IMR-90 (cell line): ENCODE measurements around the gene PJA2. TPM values are rescaled to one million over a fixed set of nuclear protein-coding genes. Genes with fewer than 3 reads are reported as not detected.

Source experiments
- ATAC-seq: fragments of 200-7000 bp; cut with Tn5 transposase; 2 replicates; pipeline ENCODE4 v1.9.1; 2020; ENCODE audit warnings: low read depth, mild to moderate bottlenecking, moderate library complexity
- BruUV-seq: library from RNA; stranded (reverse); fragments of 400-500 nt; replicated peaks from 2 replicates; lab custom pipeline; 2021; lab: Mats Ljungman, UMichigan
- CTCF ChIA-PET: fragments of 300-600 bp; formaldehyde crosslinking; extraction: SDS; loops from one replicate; lab custom pipeline; 2021; ENCODE audit warnings: antibody characterized with exemption; lab: Yijun Ruan, JAX
- POLR2A ChIA-PET: fragments of 300-600 bp; sonication (Branson Sonifier 250); formaldehyde crosslinking; loops from one replicate; lab custom pipeline; 2022; ENCODE audit warnings: antibody characterized with exemption; ENCODE audit not compliant: unreplicated experiment; lab: Charles Lee
- DNase-seq: peaks from one replicate; pipeline ENCODE4 v3.0.0; 2013
- H2AFZ ChIP-seq: replicated peaks from 2 replicates; pipeline ENCODE3; 2013; ENCODE audit warnings: low read length, mild to moderate bottlenecking; ENCODE audit not compliant: poor library complexity
- H2AK5ac ChIP-seq: 2 replicates; pipeline ENCODE4 v1.6.1; 2013; ENCODE audit warnings: low read depth, low read length, inconsistent platforms
- H2AK9ac ChIP-seq: replicated peaks from 2 replicates; pipeline ENCODE3; 2013; ENCODE audit warnings: mild to moderate bottlenecking, low read depth, low read length, moderate library complexity; ENCODE audit not compliant: poor library complexity
- H2BK120ac ChIP-seq: 2 replicates; pipeline ENCODE4 v1.6.1; 2013; ENCODE audit warnings: low read depth, low read length, inconsistent platforms
- H2BK15ac ChIP-seq: 3 replicates; pipeline ENCODE4 v1.6.1; 2013; ENCODE audit warnings: low read depth, low read length, inconsistent platforms
- H2BK20ac ChIP-seq: 2 replicates; pipeline ENCODE4 v1.6.1; 2013; ENCODE audit warnings: low read depth, mild to moderate bottlenecking, inconsistent platforms, low read length, moderate library complexity
- H2BK5ac ChIP-seq: 2 replicates; pipeline ENCODE4 v1.6.1; 2013; ENCODE audit warnings: mild to moderate bottlenecking, low read depth, low read length, inconsistent platforms; ENCODE audit not compliant: poor library complexity, severe bottlenecking
- H3K14ac ChIP-seq: replicated peaks from 2 replicates; pipeline ENCODE4 v1.6.1; 2013; ENCODE audit warnings: low read depth, low read length, inconsistent platforms
- H3K18ac ChIP-seq: 2 replicates; pipeline ENCODE4 v1.6.1; 2013; ENCODE audit warnings: low read depth, low read length, control low read depth
- H3K23ac ChIP-seq: 2 replicates; pipeline ENCODE4 v1.6.1; 2013; ENCODE audit warnings: low read depth, low read length, inconsistent platforms
- H3K27ac ChIP-seq: 2 replicates; pipeline ENCODE4 v1.5.1; 2013; ENCODE audit warnings: mild to moderate bottlenecking, control low read depth, low read length; ENCODE audit not compliant: insufficient read depth
- H3K27me3 ChIP-seq: 2 replicates; pipeline ENCODE4 v1.6.1; 2013; ENCODE audit warnings: low read length; ENCODE audit not compliant: control insufficient read depth, insufficient read depth
- H3K36me3 ChIP-seq: 2 replicates; pipeline ENCODE4 v1.6.1; 2013; ENCODE audit warnings: low read length, mixed read lengths; ENCODE audit not compliant: control insufficient read depth, insufficient read depth
- H3K4ac ChIP-seq: 2 replicates; pipeline ENCODE4 v1.6.1; 2013; ENCODE audit warnings: low read depth, low read length, inconsistent platforms
- H3K4me1 ChIP-seq: 2 replicates; pipeline ENCODE4 v1.6.1; 2013; ENCODE audit warnings: low read length, mixed read lengths; ENCODE audit not compliant: control insufficient read depth, insufficient read depth
- H3K4me2 ChIP-seq: 2 replicates; pipeline ENCODE4 v1.6.1; 2013; ENCODE audit warnings: low read depth, mild to moderate bottlenecking, control low read depth, low read length, moderate library complexity
- H3K4me3 ChIP-seq: 2 replicates; pipeline ENCODE4 v1.5.1; 2013; ENCODE audit warnings: low read depth, mild to moderate bottlenecking, control low read depth, low read length, moderate library complexity; ENCODE audit not compliant: insufficient read depth
- H3K56ac ChIP-seq: 2 replicates; pipeline ENCODE4 v1.6.1; 2013; ENCODE audit warnings: low read length, inconsistent platforms; ENCODE audit not compliant: insufficient read depth; ENCODE audit errors: extremely low read depth
- H3K79me1 ChIP-seq, 2 experiments: 2 replicates each; pipeline ENCODE4 v1.6.1; 2013; ENCODE audit warnings: low read length in 2 of 2, inconsistent platforms in 1 of 2, low read depth in 1 of 2
- H3K9ac ChIP-seq: 2 replicates; pipeline ENCODE4 v1.6.1; 2013; ENCODE audit warnings: low read depth, low read length, control low read depth
- H3K9me1 ChIP-seq: 2 replicates; pipeline ENCODE4 v1.6.1; 2013; ENCODE audit warnings: low read length, inconsistent platforms; ENCODE audit not compliant: insufficient read depth
- H3K9me3 ChIP-seq: 2 replicates; pipeline ENCODE4 v1.6.1; 2013; ENCODE audit warnings: low read length; ENCODE audit not compliant: control insufficient read depth, insufficient read depth
- H4K20me1 ChIP-seq: 2 replicates; pipeline ENCODE4 v1.6.1; 2013; ENCODE audit warnings: low read length, inconsistent platforms; ENCODE audit not compliant: insufficient read depth
- H4K5ac ChIP-seq: 2 replicates; pipeline ENCODE4 v1.6.1; 2013; ENCODE audit warnings: mild to moderate bottlenecking, low read depth, low read length, control low read depth
- H4K8ac ChIP-seq, 2 experiments: 2 replicates each; pipeline ENCODE4 v1.6.1; 2013; ENCODE audit warnings: low read depth in 2 of 2, low read length in 2 of 2, control low read depth in 1 of 2, inconsistent platforms in 1 of 2
- H4K91ac ChIP-seq: 2 replicates; pipeline ENCODE4 v1.6.1; 2013; ENCODE audit warnings: low read depth, low read length, inconsistent platforms; ENCODE audit not compliant: insufficient read depth
- BHLHE40 ChIP-seq: fragments of 150-350 bp; IDR thresholded peaks from 2 replicates; pipeline ENCODE4 v1.6.1; 2016; ENCODE audit warnings: mild to moderate bottlenecking, low read depth, low read length
- CEBPB ChIP-seq: IDR thresholded peaks from 2 replicates; pipeline ENCODE4 v1.6.1; 2012; ENCODE audit warnings: low read depth, low read length, improper control_type of control experiment
- CHD1 ChIP-seq: IDR thresholded peaks from 2 replicates; pipeline ENCODE4 v1.6.1; 2012; ENCODE audit warnings: low read depth, low read length, improper control_type of control experiment
- CTCF ChIP-seq: conservative IDR thresholded peaks from 2 replicates; pipeline ENCODE4 v1.5.1; 2012; ENCODE audit warnings: mild to moderate bottlenecking, low read depth, low read length, improper control_type of control experiment
- ELK1 ChIP-seq: fragments of 150-350 bp; IDR thresholded peaks from 2 replicates; pipeline ENCODE4 v1.6.1; 2016; ENCODE audit warnings: low read depth, mild to moderate bottlenecking, low read length, moderate library complexity, borderline replicate concordance
- FOS ChIP-seq: fragments of 150-350 bp; IDR thresholded peaks from 2 replicates; pipeline ENCODE4 v1.6.1; 2016; ENCODE audit warnings: low read depth, low read length
- MAFK ChIP-seq: IDR thresholded peaks from 2 replicates; pipeline ENCODE4 v1.6.1; 2012; ENCODE audit warnings: low read depth, low read length, improper control_type of control experiment
- MAZ ChIP-seq: IDR thresholded peaks from 2 replicates; pipeline ENCODE4 v1.6.1; 2012; ENCODE audit warnings: low read depth, mild to moderate bottlenecking, low read length, improper control_type of control experiment, moderate library complexity, borderline replicate concordance
- MXI1 ChIP-seq: IDR thresholded peaks from 2 replicates; pipeline ENCODE4 v1.6.1; 2012; ENCODE audit warnings: low read depth, mild to moderate bottlenecking, low read length, moderate library complexity, borderline replicate concordance
- NFE2L2 ChIP-seq: fragments of 150-350 bp; IDR thresholded peaks from 2 replicates; pipeline ENCODE4 v1.6.1; 2016; ENCODE audit warnings: low read depth, mild to moderate bottlenecking, low read length
- POLR2A ChIP-seq: IDR thresholded peaks from 2 replicates; pipeline ENCODE4 v1.6.1; 2012; ENCODE audit warnings: mild to moderate bottlenecking, low read depth, low read length
- RAD21 ChIP-seq: IDR thresholded peaks from 2 replicates; pipeline ENCODE4 v1.6.1; 2012; ENCODE audit warnings: low read length, improper control_type of control experiment
- RCOR1 ChIP-seq: IDR thresholded peaks from 2 replicates; pipeline ENCODE4 v1.6.1; 2012; ENCODE audit warnings: mild to moderate bottlenecking, low read length, improper control_type of control experiment; ENCODE audit not compliant: insufficient replicate concordance
- RFX5 ChIP-seq: IDR thresholded peaks from 2 replicates; pipeline ENCODE4 v1.8.0; 2012; ENCODE audit warnings: low read depth, mild to moderate bottlenecking, low read length, moderate library complexity
- SMC3 ChIP-seq: fragments of 150-350 bp; IDR thresholded peaks from 2 replicates; pipeline ENCODE4 v1.6.1; 2016; ENCODE audit warnings: low read depth, mild to moderate bottlenecking, antibody characterized with exemption, low read length, moderate library complexity
- USF2 ChIP-seq: fragments of 150-350 bp; IDR thresholded peaks from 2 replicates; pipeline ENCODE4 v1.6.1; 2017; ENCODE audit warnings: mild to moderate bottlenecking, antibody characterized with exemption, low read length, low read depth
- WGBS, 2 experiments: methylation state at CpG; one replicate each; pipeline versions ENCODE4 v1.1.5 to v1.1.7; 2013; ENCODE audit warnings: missing lambda C conversion rate in 2 of 2; ENCODE audit not compliant: insufficient read length in 1 of 2; ENCODE audit errors: extremely low coverage in 2 of 2; 5-methylcytosine and 5-hydroxymethylcytosine counted together
- dilution Hi-C: fragments of 300-500 bp; cut with HindIII; formaldehyde crosslinking; loops from one replicate; pipeline ENCODE4 v1.14.3; 2018; ENCODE audit warnings: low sequenced_read_pairs; ENCODE audit not compliant: unreplicated experiment
- in situ Hi-C: fragments of 300-500 bp; cut with MboI; formaldehyde crosslinking; loops from 3 replicates; pipeline ENCODE4 v1.14.3; 2019; ENCODE audit warnings: low sequenced_read_pairs, inconsistent platforms, mixed read lengths
- intact Hi-C: fragments of 100-400 bp; cut with micrococcal nuclease; formaldehyde crosslinking; loops from 2 replicates; pipeline ENCODE4 v1.10.0; 2022
- polyA plus RNA-seq, 3 experiments: library from polyadenylated mRNA; depleted of rRNA; stranded (reverse); fragments of >200 nt; gene quantifications; 2 replicates each; pipeline ENCODE4 v1.2.3, GENCODE V29; 2012; ENCODE audit warnings: low replicate concordance in 1 of 3
- total RNA-seq: library from RNA; depleted of rRNA; stranded (reverse); fragments of >200 nt; gene quantifications from 2 replicates; pipeline ENCODE4 v1.2.3, GENCODE V29; 2012

The PJA2 gene
- total and polyA plus RNA-seq, 2 of the 4 experiments (the other 2 are of a cell fraction), result 42.3 to 70.6 TPM

GRCh38 chr5:109411149-109411514 lies 1.4 kb upstream of the PJA2 start:
- DNase-seq (no peak), ATAC-seq (no peak)
- no peak overlapping the region for H2AK9ac ChIP-seq
- H3K27ac ChIP-seq, result peak overlapping the region; percentile 89; the same call in 1 of the 2 replicates
- peaks cover 2% of the 10 kb centered on the region for H3K9me3 ChIP-seq
- H3K9me1 ChIP-seq, result no peaks in the 10 kb centered on the region
- peak overlapping the region; percentile 86 for H2BK5ac ChIP-seq
- H3K36me3 ChIP-seq, result no peaks in the 10 kb centered on the region
- intact Hi-C loops, result loop anchor here (2.0 kb wide), 3 partner anchors 44 to 850 kb away; no protein-coding TSS in a partner anchor
- H3K4me2 ChIP-seq, result peak overlapping the region; percentile 63
- dilution Hi-C loops, result no loop called here
- peak overlapping the region; percentile 61 to 94; a peak in 3 of 4 replicates for H4K8ac ChIP-seq
- BruUV-seq, result no TSS peak
- no CpG with 5 or more reads among the region's 2 CpGs for WGBS, 2 experiments
- H4K91ac ChIP-seq, result peak overlapping the region; percentile 77; the same call in 1 of the 2 replicates
- POLR2A ChIA-PET, result interaction anchor here (0.5 to 0.6 kb wide), 2 partner anchors 8 to 1697 kb away, joined by 3 read pairs; no protein-coding TSS in a partner anchor
- in situ Hi-C loops, result no loop called here
- H2AK5ac ChIP-seq, result 0 out of 2 replicates have a peak overlapping the region, but pooled peaks have one; percentile 52
- H3K9ac ChIP-seq, result peak overlapping the region; percentile 80
- H3K56ac ChIP-seq, result peak overlapping the region; percentile 92; the same call in 1 of the 2 replicates
- H3K4me3 ChIP-seq, result peak overlapping the region; percentile 52
- H3K14ac ChIP-seq, result peak overlapping the region; percentile 90
- peak overlapping the region; percentile 81 for H3K18ac ChIP-seq
- CTCF ChIA-PET, result no interaction called here
- no peaks in the 10 kb centered on the region for H3K27me3 ChIP-seq
- peaks cover 24% of the 10 kb centered on the region for H4K20me1 ChIP-seq
- TF ChIP-seq MXI1 (no peak), CTCF (no peak), MAZ (no peak), POLR2A (no peak), BHLHE40 (no peak), ELK1 (no peak), RFX5 (no peak), MAFK (no peak), SMC3 (no peak), FOS (no peak), CHD1 (no peak), RAD21 (no peak), CEBPB (no peak), RCOR1 (no peak), NFE2L2 (no peak), USF2 (no peak)
- H3K79me1 ChIP-seq, result no peaks in the 10 kb centered on the region; a peak in 1 of 4 replicates
- peak overlapping the region; percentile 81 for H2BK120ac ChIP-seq
- peak overlapping the region; percentile 94 for H2AFZ ChIP-seq
- H3K23ac ChIP-seq, result peak overlapping the region; percentile 86; the same call in 1 of the 2 replicates
- H2BK15ac ChIP-seq, result peak overlapping the region; percentile 17; the same call in 1 of the 3 replicates
- H2BK20ac ChIP-seq, result no peak overlapping the region
- H4K5ac ChIP-seq, result peak overlapping the region; percentile 88
- peak overlapping the region; percentile 85; the same call in 1 of the 2 replicates for H3K4ac ChIP-seq
- peaks cover 3% of the 10 kb centered on the region; the same call in 1 of the 2 replicates for H3K4me1 ChIP-seq
